T follicular helper cell (primary cell): ENCODE measurements around the gene MGAT4A.
"Not testable (repeated sequence)": the region's sequence is repeated elsewhere in the genome, so short reads cannot be mapped to it uniquely, and the experiment has no call there.

Experiments used
- DNase-seq: peaks from one replicate; pipeline ENCODE4 v3.0.0-alpha.2; 2020; ENCODE audit warnings: low read depth

MGAT4A gene

DNA sequence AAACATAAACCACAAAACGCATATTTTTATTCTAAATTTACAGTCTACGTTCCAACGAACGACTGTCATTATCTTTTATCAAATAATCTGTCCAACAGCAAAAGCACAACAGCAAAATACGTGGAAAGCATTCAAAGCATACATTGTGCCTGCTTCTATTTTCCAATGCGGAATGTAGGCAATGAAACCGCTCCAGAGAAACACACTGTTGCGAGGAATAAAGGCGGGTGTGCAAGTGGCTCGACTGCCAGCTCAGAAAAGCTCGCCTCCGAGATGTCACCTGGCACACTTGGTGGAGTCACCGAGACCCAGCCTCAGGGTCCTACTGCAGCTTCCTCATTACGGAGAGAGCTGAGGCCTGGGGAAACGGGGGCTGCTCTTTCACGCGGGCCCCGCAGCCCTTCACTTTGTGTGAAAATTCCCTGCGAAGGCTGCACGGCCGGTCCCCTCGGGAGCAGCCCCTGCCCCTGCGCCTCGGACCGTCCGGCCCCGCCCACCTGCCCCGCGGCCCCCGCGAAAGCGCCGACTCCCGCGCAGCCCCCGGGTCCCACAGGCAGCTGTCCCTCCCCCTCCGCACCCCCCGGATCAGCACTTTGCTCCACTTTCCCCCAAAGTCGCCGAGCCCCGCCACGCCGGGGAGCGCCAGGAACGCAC, 752 bp downstream of the MGAT4A start:
- peak; percentile 38 for DNase-seq

- no peak for DNase-seq
These were observed 1.3 kb downstream of the MGAT4A start for GRCh38 chr2:98729652-98730051.

DNA sequence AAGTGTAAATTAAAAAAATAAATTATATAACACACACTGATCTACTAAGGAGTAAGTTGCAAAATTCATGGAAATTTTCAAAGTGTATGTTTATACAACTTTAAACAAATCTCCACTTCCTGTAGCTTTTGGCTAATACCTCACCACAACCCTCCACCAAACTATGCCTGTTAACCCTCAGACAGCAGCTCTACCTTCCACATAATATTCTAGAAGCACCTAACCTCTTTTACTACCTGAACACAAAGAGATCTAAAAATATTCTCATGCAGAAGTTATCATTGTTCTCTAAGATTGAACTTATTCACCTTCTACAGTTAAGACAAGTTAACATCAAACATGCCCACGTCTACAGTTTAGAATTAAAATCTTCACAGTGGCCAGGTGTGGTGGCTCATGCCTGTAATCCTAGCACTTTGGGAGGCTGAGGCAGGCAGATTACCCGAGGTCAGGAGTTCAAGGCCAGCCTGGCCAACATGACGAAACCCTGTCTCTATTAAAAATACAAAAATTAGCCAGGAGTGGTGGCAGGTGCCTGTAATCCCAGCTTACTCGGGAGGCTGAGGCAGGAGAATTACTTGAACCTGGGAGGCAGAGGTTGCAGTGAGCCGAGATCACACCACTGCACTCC, 2.7 kb downstream of the MGAT4A start:
- DNase-seq, result not testable (repeated sequence)

GRCh38 chr2:98727369-98728087, 3.4 kb downstream of the MGAT4A start:
- DNase-seq, result no peak

DNA sequence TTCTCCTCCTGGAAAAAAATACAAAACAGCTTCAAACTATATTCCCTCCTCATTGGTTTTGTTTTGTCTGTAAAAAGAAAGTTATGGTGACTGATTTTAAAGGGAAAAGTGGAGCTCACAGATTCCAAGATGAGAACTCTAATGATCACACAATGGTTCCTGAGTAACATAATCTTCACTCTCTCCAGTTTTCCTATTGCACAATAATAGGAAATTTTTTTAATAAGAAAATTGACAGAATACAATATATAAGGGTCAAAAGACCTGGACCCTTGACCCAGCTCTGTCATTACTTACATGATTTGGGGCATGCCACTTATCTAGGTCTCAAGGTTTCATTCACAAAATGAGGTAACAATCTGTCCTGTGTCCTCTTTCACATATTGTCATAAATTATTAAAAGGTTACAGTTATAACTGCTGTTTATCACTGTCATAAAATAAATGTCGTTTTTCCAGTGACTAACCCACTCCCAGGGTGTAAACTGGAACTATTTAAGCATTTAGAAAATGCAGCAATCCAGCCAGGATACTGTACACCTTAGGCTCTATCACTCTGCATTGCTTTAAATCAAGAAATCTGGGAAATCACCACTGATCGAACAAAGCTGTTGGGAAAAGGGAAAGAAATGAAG, 4.1 kb downstream of the MGAT4A start:
- no peak for DNase-seq

- DNase-seq, result no peak
These were observed 4.7 kb downstream of the MGAT4A start for GRCh38 chr2:98726205-98726604.

- DNase-seq, result no peak
These were observed 10.6 kb downstream of the MGAT4A start for GRCh38 chr2:98720286-98720685.

DNA sequence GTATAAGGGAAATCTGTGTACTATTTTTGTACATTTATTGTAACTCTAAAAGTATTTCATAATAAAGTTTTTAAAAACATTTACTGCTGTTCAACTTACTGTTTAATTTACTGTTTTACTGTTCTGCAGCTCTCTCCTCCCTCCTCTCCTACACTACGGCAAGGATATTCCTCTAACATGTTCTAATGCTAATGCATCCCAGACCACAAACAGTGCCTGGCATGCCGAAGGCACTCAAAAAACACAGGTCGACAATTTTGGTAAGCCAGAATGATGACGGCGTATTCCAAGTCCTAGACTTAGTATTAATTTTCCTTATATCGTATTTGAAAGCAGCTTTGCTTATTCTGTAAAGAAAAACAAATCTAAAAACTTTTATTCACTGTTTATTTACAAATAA, 13.3 kb downstream of the MGAT4A start:
- no peak for DNase-seq

GRCh38 chr2:98716786-98717185, 14.1 kb downstream of the MGAT4A start:
- no peak for DNase-seq

- peak; percentile 12 for DNase-seq
These were observed 15.0 kb downstream of the MGAT4A start for GRCh38 chr2:98715812-98716451.

GRCh38 chr2:98713332-98714015, 17.5 kb downstream of the MGAT4A start:
- no peak for DNase-seq

DNA sequence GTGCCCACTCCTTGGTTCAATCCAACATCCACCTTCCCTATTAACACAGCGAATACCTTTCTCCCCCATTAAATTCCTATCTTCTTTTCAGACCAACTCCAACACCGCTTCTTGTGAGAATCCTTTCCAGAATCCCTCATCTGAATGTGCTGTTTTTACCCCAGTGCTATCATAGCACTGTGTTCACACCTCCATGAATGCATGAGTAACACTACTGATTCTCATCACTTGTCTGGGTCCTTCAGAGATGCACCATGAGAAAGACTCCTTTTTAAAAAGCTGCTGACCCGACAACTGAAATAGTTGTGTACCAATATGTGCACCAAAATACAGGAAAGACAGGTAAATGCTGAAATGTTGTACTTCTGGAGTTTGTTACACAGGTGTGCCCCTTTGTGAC, 18.8 kb downstream of the MGAT4A start:
- no peak for DNase-seq

GRCh38 chr2:98711506-98711905, 19.4 kb downstream of the MGAT4A start:
- DNase-seq, result no peak

GRCh38 chr2:98710734-98711133, 20.2 kb downstream of the MGAT4A start:
- no peak for DNase-seq

DNA sequence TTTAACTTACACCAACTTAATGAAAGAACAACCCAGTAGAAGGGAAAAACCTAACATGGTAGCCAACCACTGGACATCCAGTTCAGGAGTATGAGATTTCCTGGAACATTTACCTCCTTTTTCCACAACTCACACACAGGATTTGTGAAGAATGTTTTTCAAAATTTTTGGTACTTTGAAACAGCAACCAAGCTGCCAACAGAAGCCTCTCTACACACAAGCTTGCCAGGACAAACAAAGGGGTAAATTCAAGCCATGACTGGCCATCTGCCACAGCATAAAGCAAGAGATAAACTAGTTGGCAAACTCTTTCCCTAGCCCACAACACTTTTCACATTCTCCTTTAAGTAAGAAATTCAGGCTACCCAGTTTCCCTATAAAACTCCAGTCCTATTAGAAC, 21.4 kb downstream of the MGAT4A start:
- DNase-seq, result no peak

DNA sequence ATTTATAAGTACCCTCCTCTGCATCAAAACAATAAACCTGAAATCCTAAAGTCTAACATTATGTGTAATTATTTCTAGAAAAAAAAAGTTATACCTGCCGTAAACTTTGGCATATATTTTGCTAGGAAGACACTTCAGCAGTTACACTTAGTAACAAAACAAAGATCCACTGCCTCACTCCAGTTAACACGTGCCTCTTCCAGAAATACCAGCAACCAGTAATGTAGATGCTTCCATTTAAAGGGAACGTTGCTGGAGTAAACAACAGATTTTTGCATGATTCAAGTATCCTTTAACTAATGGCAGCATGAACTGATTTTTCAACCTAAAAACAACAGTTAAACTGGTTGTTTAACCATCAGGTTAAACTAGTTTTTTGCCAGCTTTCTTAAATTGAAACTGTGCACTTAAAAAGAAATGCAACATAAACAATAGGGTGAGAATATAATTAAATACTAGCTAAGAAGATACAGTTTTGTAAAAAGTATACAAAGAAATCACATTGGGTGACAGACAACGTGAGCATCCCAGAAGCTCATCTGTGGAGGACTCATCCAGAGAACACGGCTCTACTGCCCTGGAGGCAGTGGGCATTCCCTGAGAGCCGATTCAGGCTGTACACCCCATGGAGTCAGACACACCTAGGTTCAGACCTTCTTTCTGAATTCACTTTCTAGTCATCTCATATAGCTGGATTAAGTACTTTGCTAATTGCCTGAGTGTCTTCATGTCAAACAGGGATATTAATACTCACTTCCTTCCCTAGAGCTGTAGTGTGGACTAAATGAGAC, 22.3 kb downstream of the MGAT4A start:
- DNase-seq, result no peak

- DNase-seq, result no peak
These were observed 24.3 kb downstream of the MGAT4A start for GRCh38 chr2:98706591-98706990.

- no peak for DNase-seq
These were observed 25.7 kb downstream of the MGAT4A start for GRCh38 chr2:98705333-98705617.

DNA sequence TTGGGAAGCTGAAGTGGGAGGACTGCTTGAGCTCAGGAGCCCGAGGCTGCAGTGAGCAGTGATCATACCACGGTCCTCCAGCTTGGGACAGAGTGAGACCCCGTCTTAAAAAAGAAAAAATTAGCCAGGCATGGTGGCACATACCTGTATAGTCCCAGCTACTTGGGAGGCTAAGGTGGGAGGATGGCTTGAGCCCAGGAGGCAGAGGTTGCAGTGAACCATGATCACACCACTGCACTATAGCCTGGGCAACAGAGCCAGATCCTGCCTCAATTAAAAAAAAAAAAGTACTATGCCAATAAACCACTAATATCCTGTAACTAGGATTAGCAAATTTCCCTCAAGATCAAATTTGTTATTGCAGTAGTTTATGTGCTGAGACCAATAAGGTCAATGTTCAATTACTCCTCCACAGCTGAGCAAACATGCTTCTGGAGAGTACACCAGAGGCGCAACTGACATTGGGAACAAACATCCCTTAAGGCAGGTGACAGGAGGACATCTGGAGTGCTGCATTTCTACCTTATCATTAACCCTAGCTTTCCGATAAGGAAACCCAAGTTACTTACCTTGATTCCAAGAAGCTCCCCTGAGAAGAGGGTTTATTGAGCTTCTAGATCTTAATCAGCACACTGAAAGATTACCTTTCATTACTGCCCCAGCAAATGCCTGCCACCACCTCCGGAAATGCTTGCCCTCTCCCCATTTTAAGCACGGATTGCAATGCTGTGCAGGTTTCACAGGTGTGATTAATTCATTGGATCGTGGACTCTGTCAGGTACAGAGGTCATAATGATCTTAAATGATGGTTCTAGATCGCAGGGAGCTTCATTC, 26.2 kb downstream of the MGAT4A start:
- DNase-seq, result no peak

DNA sequence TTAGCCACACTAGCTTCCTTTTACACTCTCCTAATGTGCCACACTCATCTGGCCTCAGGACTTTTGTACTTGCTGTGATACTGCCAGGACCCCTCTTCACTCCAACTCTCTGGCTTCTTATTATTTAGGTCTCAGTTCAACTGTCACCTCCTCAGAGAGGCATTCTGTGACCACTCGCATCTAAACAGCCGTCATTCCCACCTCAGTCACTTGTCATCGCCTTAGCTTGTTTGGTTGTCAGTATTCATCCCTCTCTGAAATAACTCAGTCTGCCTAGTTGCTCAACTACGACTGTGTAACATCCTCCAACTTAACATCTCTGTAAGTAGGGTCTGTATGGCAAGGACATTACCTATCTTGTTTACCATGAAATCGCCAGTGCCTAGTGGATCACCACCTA, 27.2 kb downstream of the MGAT4A start:
- no peak for DNase-seq
